ENCODE measurements around the gene UST.
"Not testable (repeated sequence)": the region's sequence is repeated elsewhere in the genome, so short reads cannot be mapped to it uniquely, and the experiment has no call there.

The UST gene

DNA sequence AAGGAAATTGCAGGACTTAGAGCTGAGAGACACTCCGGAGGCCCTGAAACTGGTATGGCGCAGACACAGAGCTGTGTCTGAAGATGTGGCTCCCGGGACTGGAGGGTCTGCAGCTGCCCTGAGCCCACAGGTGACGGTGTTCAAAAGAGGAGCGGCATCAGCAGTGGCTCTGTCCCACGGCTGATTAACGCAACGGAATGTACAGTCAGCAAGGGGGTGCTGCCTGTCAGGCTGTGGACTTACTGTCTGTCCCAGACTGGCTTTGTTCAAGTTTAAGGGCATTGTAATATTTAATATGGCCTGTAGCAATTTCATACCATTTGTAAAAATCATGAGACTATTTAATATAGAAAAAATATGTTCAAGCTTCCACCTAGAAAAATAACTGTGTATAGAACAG, 342.7 kb downstream of the UST start:
- DNase-seq (ENCODE audit: low spot score): no peak

DNA sequence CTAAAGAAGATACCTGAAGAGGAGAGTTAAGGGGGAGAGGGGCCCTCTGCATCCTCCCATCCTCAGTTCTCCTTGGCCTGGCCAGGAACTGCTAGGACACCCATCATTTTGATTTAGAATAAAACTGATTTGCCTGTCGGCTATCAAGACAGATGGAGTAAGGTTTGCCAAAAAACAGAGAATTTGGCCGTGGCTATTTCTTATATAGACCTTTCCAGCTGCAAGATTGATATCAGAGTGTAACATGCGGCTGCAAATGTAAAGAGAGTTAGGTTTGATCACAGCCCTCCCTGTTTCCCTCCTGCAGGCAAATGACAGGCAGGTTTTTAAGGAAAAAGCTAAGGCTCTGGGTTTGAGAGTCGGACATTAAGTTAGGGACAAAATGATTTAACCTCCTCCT, 344.1 kb downstream of the UST start:
- no peak for DNase-seq (ENCODE audit: low spot score)

DNA sequence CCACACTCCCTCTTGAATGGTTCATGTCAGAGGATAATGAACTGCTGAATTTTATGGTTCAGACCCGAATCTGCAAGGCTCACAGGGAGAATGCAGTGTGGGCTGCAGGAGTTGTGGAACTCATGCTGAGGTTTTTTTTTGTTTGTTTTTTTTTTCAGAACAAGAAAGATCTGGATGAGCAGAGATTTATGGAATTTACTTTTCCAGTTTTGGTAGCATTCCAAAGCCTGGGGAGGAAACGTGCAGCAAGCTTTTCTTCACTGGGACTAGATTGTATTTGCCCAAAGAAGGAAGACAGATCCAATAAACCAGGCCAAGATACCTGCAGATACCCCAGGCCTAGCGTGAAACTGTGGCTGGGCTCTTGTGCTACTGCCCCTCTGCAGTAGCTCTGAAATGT, 346.8 kb downstream of the UST start:
- DNase-seq (ENCODE audit: low spot score): no peak

DNA sequence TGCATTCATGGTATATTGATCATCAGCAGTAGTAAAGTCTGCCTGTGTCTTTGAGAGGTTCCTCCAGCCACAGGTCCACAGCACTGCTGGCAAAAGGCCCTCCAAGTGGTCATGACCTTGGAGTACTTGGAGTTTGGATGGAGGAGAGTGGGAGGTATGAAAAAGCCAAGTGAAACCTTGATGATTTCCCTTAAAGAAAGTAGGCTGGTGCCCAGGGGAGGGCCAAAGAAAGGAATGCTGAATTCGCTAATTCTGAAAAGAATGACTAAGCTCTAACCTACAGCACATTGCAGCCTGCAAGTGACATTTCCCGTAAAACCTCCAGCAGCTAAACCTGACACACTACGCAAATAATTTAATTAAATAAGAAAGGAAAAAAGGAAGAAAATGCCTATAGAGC, 347.3 kb downstream of the UST start:
- DNase-seq (ENCODE audit: low spot score): no peak

DNA sequence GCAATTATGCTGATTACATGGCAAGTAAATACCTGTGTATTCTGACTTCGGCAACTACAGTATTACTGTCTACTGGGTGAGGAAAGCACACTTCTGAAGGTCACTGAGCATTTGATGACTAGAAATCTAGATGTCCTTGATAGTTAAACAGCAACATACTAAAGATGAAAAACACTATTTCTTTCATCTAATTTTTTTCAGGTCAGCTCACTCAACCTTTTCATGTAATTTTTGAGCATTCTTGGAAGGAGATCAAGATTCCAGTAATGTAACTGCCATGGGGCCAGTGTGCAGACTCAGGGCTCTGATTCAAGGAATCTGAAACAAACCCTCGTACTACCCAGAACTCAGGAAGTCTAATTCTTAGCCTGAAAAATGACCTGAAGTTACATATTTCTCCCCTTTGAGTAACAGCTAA, 348.1 kb downstream of the UST start:
- no peak for DNase-seq (ENCODE audit: low spot score)

DNA sequence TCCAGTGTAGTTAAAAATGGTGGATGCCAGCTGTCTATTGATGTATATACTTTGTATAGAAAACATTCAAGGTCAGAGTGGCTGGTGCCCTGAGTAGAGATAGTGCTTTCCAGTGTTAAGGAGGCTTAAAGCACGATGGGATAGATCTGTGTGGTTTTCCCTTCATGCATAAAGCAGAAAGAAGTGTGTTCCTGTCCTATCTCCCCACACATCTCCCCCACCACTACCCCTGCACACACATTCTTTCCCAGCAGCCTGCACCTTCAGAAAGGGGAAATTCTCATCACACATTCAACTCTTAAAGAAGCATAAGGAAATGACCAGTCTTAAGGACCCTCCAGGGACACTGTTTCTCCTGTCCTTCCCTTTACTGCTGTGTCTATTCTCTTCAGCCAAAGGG, 349.0 kb downstream of the UST start:
- DNase-seq (ENCODE audit: low spot score): no peak

DNA sequence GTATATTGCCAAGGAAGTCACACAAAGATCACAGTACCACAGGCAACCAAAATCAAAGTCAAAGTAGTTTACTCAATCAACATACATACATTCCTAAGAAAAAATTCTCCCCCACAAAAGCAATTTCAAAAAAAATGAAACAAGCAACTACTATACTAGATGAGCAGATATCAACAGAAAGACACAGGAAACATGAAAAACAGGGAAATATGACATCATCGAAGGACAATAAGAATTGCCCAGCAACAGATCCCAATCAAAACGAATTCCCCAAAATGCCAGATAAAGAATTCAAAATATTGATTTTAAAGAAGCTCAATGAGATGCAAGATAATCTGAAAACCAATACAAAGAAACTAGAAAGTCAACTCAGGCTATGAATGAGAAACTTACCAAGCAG, 351.0 kb downstream of the UST start:
- DNase-seq (ENCODE audit: low spot score): no peak

DNA sequence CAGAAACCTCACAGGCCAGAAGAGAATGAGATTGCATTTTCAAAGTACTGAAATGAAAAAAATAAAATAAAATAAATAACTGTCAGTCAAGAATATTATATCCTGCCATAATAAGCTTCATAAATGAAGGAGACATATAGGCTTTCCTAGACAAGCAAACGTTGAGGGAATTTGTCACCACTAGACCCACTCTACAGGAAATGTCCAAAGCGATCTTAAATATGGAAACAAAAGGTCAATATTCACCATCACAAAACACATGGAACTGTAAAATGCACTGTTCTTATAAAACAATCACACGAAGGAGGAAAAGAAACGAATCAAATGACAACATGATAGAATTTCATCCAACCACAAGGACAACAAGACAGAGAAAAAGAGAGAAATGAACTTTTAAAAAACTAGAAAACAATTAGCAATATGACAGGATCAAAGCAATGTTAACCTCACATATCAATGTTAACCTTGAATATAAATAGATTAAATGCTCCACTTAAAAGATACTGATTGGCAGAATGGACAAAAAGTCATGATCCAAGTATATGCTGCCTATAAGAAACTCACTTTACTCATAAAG, 352.0 kb downstream of the UST start:
- DNase-seq (ENCODE audit: low spot score): no peak

DNA sequence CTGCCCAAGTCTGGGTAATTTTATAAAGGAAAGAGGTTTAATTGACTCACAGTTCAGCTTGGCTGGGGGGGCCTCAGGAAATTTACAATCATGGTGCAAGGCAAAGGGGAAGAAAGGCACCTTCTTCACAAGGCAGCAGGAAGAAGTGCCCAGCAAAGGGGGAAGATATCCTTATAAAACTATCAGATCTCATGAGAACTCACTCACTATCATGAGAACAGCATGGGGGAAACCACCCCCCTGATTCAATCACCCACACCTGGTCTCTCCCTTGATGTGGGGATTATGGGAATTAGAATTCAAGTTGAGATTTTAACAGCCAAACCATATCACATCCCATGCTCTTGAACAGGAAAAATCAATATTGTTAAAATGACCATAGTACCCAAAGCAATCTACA, 355.5 kb downstream of the UST start:
- no peak for DNase-seq (ENCODE audit: low spot score)

DNA sequence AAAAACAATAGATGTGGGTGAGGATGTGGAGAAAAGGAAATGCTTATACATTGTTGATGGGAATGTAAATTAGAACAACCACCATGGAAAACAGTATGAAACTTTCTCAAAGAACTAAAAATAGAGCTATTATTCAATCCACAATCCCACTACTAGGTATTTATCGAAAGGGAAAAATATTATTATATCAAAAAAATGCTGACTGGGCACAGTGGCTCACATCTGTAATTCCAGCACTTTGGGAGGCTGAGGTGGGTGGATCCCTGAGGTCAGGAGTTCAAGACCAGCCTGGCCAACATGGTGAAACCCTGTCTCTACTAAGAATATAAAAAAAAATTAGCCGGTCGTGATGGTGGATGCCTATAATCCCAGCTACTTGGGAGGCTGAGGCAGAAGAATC, 357.1 kb downstream of the UST start:
- DNase-seq (ENCODE audit: low spot score): not testable (repeated sequence)

DNA sequence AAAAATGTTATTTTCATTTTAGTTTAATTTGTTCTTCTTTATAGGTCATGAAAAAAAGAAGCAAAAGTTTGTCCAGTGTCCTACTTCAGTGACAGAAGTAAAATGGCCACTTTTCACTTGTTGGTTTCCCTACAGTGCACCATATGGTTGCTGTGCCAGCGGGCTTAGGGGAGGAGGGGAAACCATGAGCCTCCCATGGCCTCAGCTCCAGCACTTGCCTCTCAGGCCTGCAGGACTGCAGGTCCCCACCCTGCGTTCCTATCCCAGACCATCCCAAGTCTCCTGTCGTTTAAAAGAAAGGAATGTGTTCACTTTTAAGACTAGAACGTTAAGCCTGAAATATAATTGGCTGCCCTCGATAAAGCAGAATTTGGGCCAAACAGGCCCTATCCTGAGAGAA, 360.7 kb downstream of the UST start:
- no peak for DNase-seq (ENCODE audit: low spot score)

DNA sequence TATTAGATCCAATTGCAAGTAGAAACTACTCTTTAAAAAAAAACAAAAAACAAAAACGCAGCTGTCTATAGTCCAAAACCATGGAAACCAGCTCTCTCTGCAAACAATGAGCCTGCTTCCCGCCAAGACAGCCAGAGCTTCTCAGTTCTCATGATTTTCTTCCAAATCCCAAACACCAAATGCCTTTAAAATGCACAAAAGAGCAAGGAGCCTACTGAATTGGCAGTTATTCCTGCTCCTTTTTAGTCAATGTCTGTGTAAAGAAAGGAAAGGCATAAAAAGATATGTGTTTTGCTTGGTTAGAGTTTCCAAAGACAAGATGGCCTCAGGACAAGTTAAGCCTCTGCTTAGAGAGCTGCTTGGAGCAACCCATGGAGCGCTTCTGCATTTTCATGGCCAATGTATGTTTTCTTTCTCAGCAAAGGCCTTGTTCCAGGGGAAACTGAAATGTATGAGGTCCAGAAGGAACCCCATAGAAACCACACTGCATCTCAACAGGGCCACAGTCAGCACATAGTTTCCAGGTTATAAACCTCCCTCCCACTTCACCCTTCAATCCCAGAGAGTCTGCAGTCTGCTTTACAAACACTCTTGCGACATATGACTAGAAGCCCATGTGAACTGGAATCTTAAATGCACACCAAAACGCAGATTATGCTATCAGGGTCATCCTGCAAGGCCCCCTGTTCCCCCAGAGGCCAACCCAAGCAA, 361.4 kb downstream of the UST start:
- DNase-seq (ENCODE audit: low spot score): peak; percentile 74

DNA sequence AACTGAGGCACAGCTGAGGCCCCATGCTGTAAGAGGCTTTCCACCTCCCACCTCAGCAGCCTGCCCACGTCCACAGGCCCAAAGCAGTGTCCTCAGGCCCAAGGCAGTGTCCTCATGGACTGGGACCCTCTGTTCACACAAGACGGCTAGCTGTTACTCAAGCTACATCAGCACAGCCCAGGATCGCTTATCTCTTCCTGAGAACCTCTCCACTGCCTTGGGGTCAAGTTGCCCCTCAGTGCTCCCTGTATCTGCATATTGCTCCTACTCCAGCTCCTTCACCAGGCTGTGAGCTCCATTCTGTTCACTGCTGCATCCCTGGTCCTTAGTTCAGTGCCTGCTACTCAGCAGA, 361.9 kb downstream of the UST start:
- DNase-seq (ENCODE audit: low spot score): no peak

DNA sequence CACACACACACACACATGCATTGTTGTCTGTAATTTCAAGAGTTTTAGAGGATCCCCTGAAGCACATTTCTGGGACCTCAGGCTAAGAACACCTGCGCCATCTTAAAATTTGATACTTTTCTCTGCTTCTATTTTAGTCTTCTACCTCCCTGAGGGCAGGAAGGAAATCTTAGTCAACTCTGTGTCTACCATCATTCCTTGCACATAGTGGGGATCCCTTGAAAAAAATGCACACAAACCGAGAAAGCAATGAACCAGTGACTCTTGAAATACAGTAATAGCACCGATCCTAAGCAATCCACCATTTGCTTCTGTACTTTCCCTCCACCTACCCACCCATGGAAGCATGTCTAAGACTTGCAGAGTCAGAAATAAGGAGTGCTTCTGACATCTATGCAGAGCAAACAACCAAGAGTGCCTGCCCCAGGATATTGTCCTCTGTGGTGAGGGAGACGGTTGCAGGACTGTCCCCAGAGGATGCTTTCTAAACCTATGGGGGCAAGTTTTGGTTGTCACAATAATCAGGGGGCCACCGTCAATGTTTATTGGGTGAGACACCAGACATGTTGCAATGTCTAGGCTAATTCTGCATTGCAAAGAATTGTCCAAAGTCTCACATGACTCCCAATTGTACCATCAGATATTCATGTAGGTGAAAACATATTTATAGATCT, 362.7 kb downstream of the UST start:
- no peak for DNase-seq (ENCODE audit: low spot score)

DNA sequence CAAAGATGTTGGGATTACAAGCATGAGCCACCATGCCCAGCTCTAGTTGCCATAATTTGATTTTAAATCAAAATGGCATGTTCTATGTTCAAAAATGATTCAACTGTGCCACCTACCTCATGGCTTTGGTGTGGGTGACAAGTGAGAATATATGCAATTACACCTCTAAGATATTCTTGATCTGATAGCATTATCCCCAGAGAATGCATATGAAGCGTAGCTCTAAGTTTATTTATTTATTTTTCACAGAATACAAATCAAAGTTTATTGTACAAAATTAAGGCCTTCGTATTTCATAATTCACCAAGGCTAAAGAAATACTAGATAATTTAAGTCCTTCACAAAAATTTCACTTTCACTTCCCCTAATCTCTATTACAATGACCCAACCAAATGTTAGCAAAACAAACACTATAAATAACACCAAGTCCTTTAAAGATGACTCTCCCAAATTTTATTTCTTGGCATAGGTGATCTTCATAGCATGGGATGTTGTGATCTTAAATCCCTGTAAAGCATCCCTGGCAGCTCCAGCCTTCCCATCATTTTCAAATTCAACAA, 364.8 kb downstream of the UST start:
- DNase-seq (ENCODE audit: low spot score): no peak

DNA sequence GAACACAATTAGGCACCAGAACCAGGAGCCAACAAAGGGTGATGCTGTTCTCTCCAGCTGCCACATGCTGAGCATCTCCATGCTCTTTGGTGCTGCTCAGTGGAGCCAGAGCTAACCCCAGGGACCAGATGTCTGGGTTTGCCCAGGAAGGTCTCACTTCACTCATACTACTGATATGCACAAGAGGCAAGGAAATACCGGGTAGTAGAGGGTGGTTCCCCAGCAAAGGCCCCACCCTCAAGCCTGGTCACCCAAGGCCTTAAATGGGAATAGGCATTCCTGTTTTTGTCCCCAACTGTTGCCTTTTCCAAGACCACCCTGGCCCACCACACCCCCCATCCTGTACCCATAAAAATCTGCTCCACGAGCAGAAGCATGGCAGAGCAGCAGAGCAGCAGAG, 366.1 kb downstream of the UST start:
- no peak for DNase-seq (ENCODE audit: low spot score)

DNA sequence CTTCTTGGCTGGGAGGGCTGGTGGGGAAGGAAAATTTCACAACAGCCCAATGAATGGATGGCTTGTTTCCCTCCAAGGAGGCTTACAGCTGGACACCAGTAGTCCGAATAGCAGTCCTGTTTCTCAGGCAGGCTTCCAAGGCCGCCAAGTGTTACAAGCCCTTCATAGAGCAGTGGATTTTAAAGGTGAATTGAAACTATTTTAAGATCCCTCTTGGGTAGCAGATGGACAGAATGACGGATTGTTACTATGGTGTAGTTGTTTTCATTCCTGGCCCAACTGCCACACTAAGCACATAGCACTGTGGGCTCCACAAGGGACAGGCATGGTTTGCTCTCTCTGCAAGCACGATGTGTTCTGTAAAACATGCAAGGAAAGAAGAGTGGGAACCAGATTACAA, 367.3 kb downstream of the UST start:
- DNase-seq (ENCODE audit: low spot score): peak; percentile 77

DNA sequence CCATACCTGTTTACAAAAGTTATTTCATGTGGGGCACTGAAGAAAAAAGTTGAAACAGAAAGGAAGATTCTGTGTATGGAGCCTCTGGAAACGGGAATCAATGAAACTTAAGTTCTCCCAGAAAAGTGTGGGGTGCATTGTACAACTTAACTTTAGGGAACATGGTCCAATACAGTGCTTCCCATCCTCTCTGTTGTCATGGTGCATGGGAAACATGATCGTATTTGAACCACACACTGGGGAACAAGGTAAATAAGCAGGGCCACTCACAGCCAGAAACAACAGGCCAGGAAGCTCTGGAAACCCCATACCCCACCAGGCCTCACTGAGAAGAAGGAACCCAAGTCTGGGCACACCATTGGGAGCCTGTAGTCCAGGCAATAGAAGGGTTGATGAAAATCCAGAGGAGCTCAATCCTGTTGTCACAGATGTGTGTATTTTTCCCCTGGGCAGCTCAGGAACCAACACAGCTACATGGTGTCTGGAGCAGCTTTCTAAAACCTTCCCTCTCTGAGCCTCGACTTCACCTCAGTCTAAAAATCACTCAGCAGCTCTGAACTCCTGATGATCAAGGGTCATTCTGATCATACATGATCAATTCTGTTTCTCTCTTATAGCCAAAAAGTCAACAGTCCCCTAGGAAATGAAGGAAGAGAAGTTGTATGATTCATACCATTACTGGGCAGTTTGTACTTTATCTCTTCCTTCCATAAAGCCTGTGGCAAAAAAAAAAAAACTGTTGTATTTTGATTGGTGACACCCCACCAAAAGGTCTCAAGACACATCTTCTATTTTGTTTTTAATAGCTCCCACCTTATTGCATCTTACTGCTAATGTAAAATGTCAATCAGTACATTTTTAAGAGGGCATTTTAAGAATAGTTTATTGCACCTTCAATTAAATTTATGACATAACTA, 372.2 kb downstream of the UST start:
- no peak for DNase-seq (ENCODE audit: low spot score)

DNA sequence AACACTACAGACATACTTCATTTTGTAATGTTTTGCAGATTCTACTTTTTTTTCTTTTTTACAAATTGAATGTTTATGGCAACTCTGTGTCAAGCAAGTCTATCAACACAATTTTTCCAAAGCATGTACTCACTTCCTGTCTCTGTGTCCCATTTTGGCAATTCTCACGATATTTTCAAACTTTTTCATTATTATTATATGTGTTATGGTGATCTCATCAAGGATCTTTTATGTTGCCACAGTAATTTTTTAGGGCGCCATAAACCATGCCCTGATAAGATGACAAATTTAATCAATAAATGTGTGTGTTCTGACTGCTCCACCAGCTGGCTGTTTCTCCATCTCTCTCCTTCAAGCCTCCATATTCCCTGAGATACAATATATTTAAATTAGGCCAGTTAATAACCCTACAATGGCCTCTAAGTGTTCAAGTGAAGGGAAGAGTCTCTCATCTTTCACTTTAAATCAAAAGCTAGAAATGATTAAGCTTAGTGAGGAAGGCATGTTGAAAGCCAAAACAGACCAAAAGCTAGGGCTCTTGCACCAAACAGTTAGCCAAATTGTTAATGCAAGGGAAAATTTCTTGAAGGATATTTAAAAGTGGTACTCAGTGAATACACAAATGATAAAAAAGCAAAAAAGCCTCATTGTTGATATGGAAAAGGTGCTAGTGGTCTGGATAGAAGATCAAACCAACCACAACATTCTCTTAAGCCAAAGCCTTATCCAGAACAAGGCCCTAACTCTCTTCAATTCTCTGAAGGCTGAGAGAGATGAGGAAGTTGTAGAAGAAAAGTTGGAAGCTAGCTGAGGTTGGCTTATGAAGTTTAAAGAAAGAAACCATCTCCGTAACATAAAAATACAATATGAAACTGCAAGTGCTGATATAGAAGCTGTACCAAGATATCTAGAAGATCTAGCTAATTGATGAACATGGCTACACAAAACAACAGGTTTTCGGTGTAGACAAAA, 376.3 kb downstream of the UST start:
- DNase-seq (ENCODE audit: low spot score): no peak

DNA sequence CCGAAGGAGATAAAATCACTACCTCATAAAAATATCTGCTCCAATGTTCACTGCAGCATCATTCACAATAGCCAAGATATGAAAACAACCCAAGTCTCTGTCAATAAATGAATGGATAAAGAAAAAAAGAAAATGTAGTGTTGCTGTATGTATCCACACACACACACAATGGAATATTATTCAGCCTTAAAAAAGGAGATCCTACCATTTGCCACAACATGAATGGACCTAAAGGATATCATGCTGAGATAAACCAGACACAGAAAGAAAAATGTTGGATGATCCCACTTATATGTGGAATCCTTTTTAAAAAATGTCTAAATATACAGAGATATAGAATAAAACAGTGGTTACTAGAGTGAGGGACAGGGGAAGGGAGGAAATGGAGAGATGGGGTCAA, 378.5 kb downstream of the UST start:
- no peak for DNase-seq (ENCODE audit: low spot score)
